Measurements from ENCODE around the gene RPL18A.

GRCh38 chr19:17868669-17869068 is 9.0 kb downstream of the RPL18A start:
- TF ChIP-seq MAFK (IDR thresholded peaks at IDR 0.05; ENCODE audit: low read depth, low read length) = no peak
- TF ChIP-seq CHD1 (IDR thresholded peaks at IDR 0.05; ENCODE audit: low read depth, low read length) = no peak
- TF ChIP-seq CTCF (conservative IDR thresholded peaks at IDR 0.05; ENCODE audit: low read depth, low read length) = no peak
- no peak for TF ChIP-seq RAD21 (IDR thresholded peaks at IDR 0.05; ENCODE audit: low read length)
- no peak for TF ChIP-seq RFX5 (IDR thresholded peaks at IDR 0.05; ENCODE audit: low read depth, low read length)
